SH-SY5Y (cell line): Measurements from ENCODE around the gene DGCR8.

Experiments
- GATA2 ChIP-seq: IDR thresholded peaks from 2 replicates; pipeline ENCODE4 v1.6.1; 2011; ENCODE audit warnings: mild to moderate bottlenecking, low read depth, low read length
- GATA3 ChIP-seq: IDR thresholded peaks from 2 replicates; pipeline ENCODE4 v1.6.1; 2011; ENCODE audit warnings: low read depth, mild to moderate bottlenecking, low read length, moderate library complexity

GRCh38 chr22:20064545-20065262 is 15.3 kb upstream of the DGCR8 start:
- TF ChIP-seq GATA2 (no peak), GATA3 (no peak)
